Measurements from ENCODE around the gene DMD.

DMD gene

GRCh38 chrX:31706466-31706865 lies 1504.9 kb downstream of the DMD start:
- no peak for DNase-seq (ENCODE audit: low read depth)

- no peak for DNase-seq (ENCODE audit: low read depth)
Observed at GRCh38 chrX:31705816-31706215, 1505.5 kb downstream of the DMD start.

- DNase-seq (ENCODE audit: low read depth): no peak
Observed at GRCh38 chrX:31704938-31705337, 1506.4 kb downstream of the DMD start.

GRCh38 chrX:31702222-31702621 lies 1509.1 kb downstream of the DMD start:
- peak; percentile 5 for DNase-seq (ENCODE audit: low read depth)

- DNase-seq (ENCODE audit: low read depth): no peak
Observed at GRCh38 chrX:31697294-31697916, 1513.9 kb downstream of the DMD start.

GRCh38 chrX:31679861-31680260 lies 1531.5 kb downstream of the DMD start:
- DNase-seq (ENCODE audit: low read depth): no peak

- DNase-seq (ENCODE audit: low read depth): no peak
Observed at GRCh38 chrX:31670245-31670644, 1541.1 kb downstream of the DMD start.

GRCh38 chrX:31665454-31665853 lies 1545.9 kb downstream of the DMD start:
- no peak for DNase-seq (ENCODE audit: low read depth)

- DNase-seq (ENCODE audit: low read depth): no peak
Observed at GRCh38 chrX:31663172-31663571, 1548.2 kb downstream of the DMD start.

- no peak for DNase-seq (ENCODE audit: low read depth)
Observed at GRCh38 chrX:31661280-31661810, 1550.0 kb downstream of the DMD start.

GRCh38 chrX:31658360-31658759 lies 1553.0 kb downstream of the DMD start:
- peak; percentile 48 for DNase-seq (ENCODE audit: low read depth)

GRCh38 chrX:31656013-31656412 lies 1555.3 kb downstream of the DMD start:
- DNase-seq (ENCODE audit: low read depth): peak; percentile 83

GRCh38 chrX:31653422-31653821 lies 1557.9 kb downstream of the DMD start:
- DNase-seq (ENCODE audit: low read depth): no peak

GRCh38 chrX:31652650-31653049 lies 1558.7 kb downstream of the DMD start:
- DNase-seq (ENCODE audit: low read depth): no peak

- no peak for DNase-seq (ENCODE audit: low read depth)
Observed at GRCh38 chrX:31649201-31649600, 1562.1 kb downstream of the DMD start.

- no peak for DNase-seq (ENCODE audit: low read depth)
Observed at GRCh38 chrX:31633349-31633748, 1578.0 kb downstream of the DMD start.

GRCh38 chrX:31629195-31629594 lies 1582.2 kb downstream of the DMD start:
- DNase-seq (ENCODE audit: low read depth): no peak

- peak; percentile 91 for DNase-seq (ENCODE audit: low read depth)
Observed at GRCh38 chrX:31609130-31609529, 1602.2 kb downstream of the DMD start.

- no peak for DNase-seq (ENCODE audit: low read depth)
Observed at GRCh38 chrX:31608638-31609037, 1602.7 kb downstream of the DMD start.

- DNase-seq (ENCODE audit: low read depth): no peak
Observed at GRCh38 chrX:31606771-31607170, 1604.6 kb downstream of the DMD start.

- no peak for DNase-seq (ENCODE audit: low read depth)
Observed at GRCh38 chrX:31604629-31605221, 1606.6 kb downstream of the DMD start.

GRCh38 chrX:31603411-31604120 lies 1607.8 kb downstream of the DMD start:
- DNase-seq (ENCODE audit: low read depth): peak; percentile 58

- DNase-seq (ENCODE audit: low read depth): no peak
Observed at GRCh38 chrX:31600823-31601222, 1610.5 kb downstream of the DMD start.

All from EH (cell line).